Neuronal stem cell (in vitro differentiated cells): ENCODE data around the gene PAFAH1B1.

Experiments
- DNase-seq: peaks from one replicate; pipeline ENCODE4 v3.0.0-alpha.2; 2013; ENCODE audit warnings: low spot score
- H2AFZ ChIP-seq: one replicate; pipeline ENCODE4 v1.6.1; 2013; ENCODE audit warnings: mild to moderate bottlenecking, low read length, inconsistent platforms
- H2AK5ac ChIP-seq: 2 replicates; pipeline ENCODE4 v1.6.1; 2013; ENCODE audit warnings: low read depth, mild to moderate bottlenecking, inconsistent platforms, low read length, moderate library complexity, mixed read lengths
- H2BK120ac ChIP-seq: 2 replicates; pipeline ENCODE4 v1.6.1; 2013; ENCODE audit warnings: low read depth, mild to moderate bottlenecking, inconsistent platforms, low read length, moderate library complexity, mixed read lengths
- H2BK12ac ChIP-seq: one replicate; pipeline ENCODE4 v1.6.1; 2013; ENCODE audit warnings: low read length, inconsistent platforms
- H2BK15ac ChIP-seq: 2 replicates; pipeline ENCODE4 v1.6.1; 2013; ENCODE audit warnings: mild to moderate bottlenecking, low read length, inconsistent platforms, mixed read lengths
- H2BK5ac ChIP-seq: one replicate; pipeline ENCODE4 v1.6.1; 2013; ENCODE audit warnings: inconsistent platforms, mild to moderate bottlenecking, low read length, moderate library complexity
- H3K14ac ChIP-seq: one replicate; pipeline ENCODE4 v1.6.1; 2013; ENCODE audit warnings: low read length, inconsistent platforms
- H3K18ac ChIP-seq: 2 replicates; pipeline ENCODE4 v1.6.1; 2013; ENCODE audit warnings: low read length, inconsistent platforms
- H3K23ac ChIP-seq: 2 replicates; pipeline ENCODE4 v1.6.1; 2013; ENCODE audit warnings: low read depth, mild to moderate bottlenecking, mixed read lengths, low read length, inconsistent platforms; ENCODE audit not compliant: poor library complexity
- H3K27ac ChIP-seq: replicated peaks from 3 replicates; pipeline ENCODE4 v1.5.1; 2013; ENCODE audit warnings: low read length, inconsistent platforms
- H3K27me3 ChIP-seq, 3 experiments: 2 replicates each; pipeline ENCODE4 v1.6.1; 2013; ENCODE audit warnings: low read length in 3 of 3, mild to moderate bottlenecking in 2 of 3, inconsistent platforms in 1 of 3, low read depth in 1 of 3, mixed read lengths in 1 of 3, moderate library complexity in 1 of 3; ENCODE audit not compliant: control insufficient read depth in 3 of 3, insufficient read depth in 3 of 3
- H3K36me3 ChIP-seq, 2 donors: replicated peaks in 1 of 2; 2 replicates each; pipeline ENCODE4 v1.6.1; 2013; ENCODE audit warnings: low read length in 2 of 2; ENCODE audit not compliant: control insufficient read depth in 2 of 2, insufficient read depth in 2 of 2
- H3K4ac ChIP-seq: 2 replicates; pipeline ENCODE4 v1.6.1; 2013; ENCODE audit warnings: inconsistent platforms, mild to moderate bottlenecking, low read length, moderate library complexity
- H3K4me1 ChIP-seq, 2 donors: 1 replicate in 1 of 2; 2 replicates in 1 of 2; pipeline ENCODE4 v1.6.1; 2013; ENCODE audit warnings: low read length in 2 of 2, low read depth in 1 of 2; ENCODE audit not compliant: control insufficient read depth in 2 of 2, insufficient read depth in 1 of 2
- H3K4me2 ChIP-seq: one replicate; pipeline ENCODE4 v1.6.1; 2013; ENCODE audit warnings: mild to moderate bottlenecking, low read length, inconsistent platforms; ENCODE audit not compliant: insufficient read depth, poor library complexity, severe bottlenecking
- H3K4me3 ChIP-seq, 2 donors: 2 replicates each; pipeline ENCODE4 v1.5.1; 2013; ENCODE audit warnings: low read length in 2 of 2, mild to moderate bottlenecking in 2 of 2, inconsistent platforms in 1 of 2, moderate library complexity in 1 of 2
- H3K79me1 ChIP-seq: one replicate; pipeline ENCODE4 v1.6.1; 2013; ENCODE audit warnings: low read depth, mild to moderate bottlenecking, inconsistent platforms, low read length, moderate library complexity
- H3K9ac ChIP-seq: one replicate; pipeline ENCODE4 v1.6.1; 2013; ENCODE audit warnings: mild to moderate bottlenecking, low read depth, low read length, inconsistent platforms; ENCODE audit not compliant: poor library complexity
- H3K9me3 ChIP-seq, 2 donors: replicated peaks in 1 of 2; 2 replicates each; pipeline versions ENCODE3 to v1.6.1; 2013; ENCODE audit warnings: low read length in 2 of 2, mild to moderate bottlenecking in 2 of 2, inconsistent platforms in 1 of 2, low read depth in 1 of 2, mixed read lengths in 1 of 2, moderate library complexity in 1 of 2; ENCODE audit not compliant: control insufficient read depth in 2 of 2, insufficient read depth in 1 of 2
- H4K8ac ChIP-seq: one replicate; pipeline ENCODE4 v1.6.1; 2013; ENCODE audit warnings: low read depth, mild to moderate bottlenecking, inconsistent platforms, low read length, moderate library complexity
- H4K91ac ChIP-seq: one replicate; pipeline ENCODE4 v1.6.1; 2013; ENCODE audit warnings: low read length, low read depth, mild to moderate bottlenecking, inconsistent platforms; ENCODE audit not compliant: poor library complexity
- WGBS, 2 donors: extraction: QIAGEN DNeasy Blood & Tissue Kit; methylation state at CpG; one replicate each; pipeline ENCODE4 v1.1.7; 2013; ENCODE audit warnings: missing lambda C conversion rate in 2 of 2, mixed read lengths in 1 of 2; ENCODE audit not compliant: insufficient read length in 2 of 2, insufficient replicate concordance in 1 of 2; ENCODE audit errors: extremely low coverage in 2 of 2; 5-methylcytosine and 5-hydroxymethylcytosine counted together

Gene PAFAH1B1

GRCh38 chr17:2710071-2710802, 116.8 kb downstream of the PAFAH1B1 start:
- no peaks in the 10 kb centered on the region for H3K36me3 ChIP-seq
- peak overlapping the region; percentile 25 for H2AK5ac ChIP-seq
- no peak overlapping the region for H3K23ac ChIP-seq
- H3K27ac ChIP-seq = no peak overlapping the region
- H2AFZ ChIP-seq = peak overlapping the region; percentile 100
- H3K14ac ChIP-seq = no peak overlapping the region
- H3K4ac ChIP-seq = no peak overlapping the region
- H3K9me3 ChIP-seq = no peaks in the 10 kb centered on the region
- H3K79me1 ChIP-seq = peaks cover 27% of the 10 kb centered on the region
- H3K4me1 ChIP-seq = peaks cover 15 to 16% of the 10 kb centered on the region in 2 donors
- H4K8ac ChIP-seq = no peak overlapping the region
- H2BK15ac ChIP-seq = peak overlapping the region; percentile 73
- no peaks in the 10 kb centered on the region for H3K27me3 ChIP-seq
- no peak overlapping the region for H4K91ac ChIP-seq
- WGBS, 2 donors = no CpG with 5 or more reads among the region's 16 CpGs
- no peak overlapping the region for H2BK120ac ChIP-seq
- DNase-seq = no peak
- no peak overlapping the region for H3K18ac ChIP-seq
- H2BK5ac ChIP-seq = no peak overlapping the region
- peak overlapping the region; percentile 95 for H3K4me2 ChIP-seq
- H3K9ac ChIP-seq = no peak overlapping the region
- H3K4me3 ChIP-seq = peak overlapping the region; percentile 73 to 88
- no peak overlapping the region for H2BK12ac ChIP-seq

GRCh38 chr17:2710803-2711607, 117.6 kb downstream of the PAFAH1B1 start:
- Histone ChIP-seq H2AK5ac (peak overlapping the region; percentile 25), H3K79me1 (peaks cover 27% of the 10 kb centered on the region), H2BK5ac (no peak overlapping the region), H2AFZ (peak overlapping the region; percentile 100), H2BK120ac (no peak overlapping the region), H3K9me3 (no peaks in the 10 kb centered on the region), H3K27ac (no peak overlapping the region), H2BK12ac (no peak overlapping the region), H3K4ac (no peak overlapping the region), H3K14ac (peak overlapping the region; percentile 56), H3K27me3 (no peaks in the 10 kb centered on the region), H3K4me3 (peak overlapping the region; percentile 73 to 88), H4K8ac (no peak overlapping the region), H2BK15ac (peak overlapping the region; percentile 73), H3K23ac (peak overlapping the region; percentile 91), H3K4me2 (peak overlapping the region; percentile 95), H3K36me3 (no peaks in the 10 kb centered on the region), H3K9ac (peak overlapping the region; percentile 88), H3K18ac (peak overlapping the region; percentile 80), H3K4me1 (peaks cover 10 to 16% of the 10 kb centered on the region in 2 donors), H4K91ac (no peak overlapping the region)
- no CpG with 5 or more reads among the region's 82 CpGs for WGBS, 2 donors
- no peak for DNase-seq

GRCh38 chr17:2711608-2712299, 118.3 kb downstream of the PAFAH1B1 start, which contains the start of gene CLUH:
Gene CLUH, minus strand, starts transcription at chr17:2711764. Its CDS starts 103 bp downstream, at chr17:2711661.
- no peaks in the 10 kb centered on the region for H3K9me3 ChIP-seq
- H3K23ac ChIP-seq = peak within 1 kb of the TSS; percentile 91
- H2BK15ac ChIP-seq = peak within 1 kb of the TSS; percentile 73
- peak within 1 kb of the TSS; percentile 100 for H2AFZ ChIP-seq
- H3K27me3 ChIP-seq = no peaks in the 10 kb centered on the region
- H3K36me3 ChIP-seq = no peaks in the 10 kb centered on the region
- DNase-seq = peak; percentile 70
- H2BK12ac ChIP-seq = peak within 1 kb of the TSS; percentile 69
- H3K4me1 ChIP-seq = peaks cover 10 to 16% of the 10 kb centered on the region in 2 donors
- peak within 1 kb of the TSS; percentile 73 to 88 for H3K4me3 ChIP-seq
- H4K8ac ChIP-seq = peak within 1 kb of the TSS; percentile 98
- peak within 1 kb of the TSS; percentile 88 for H3K9ac ChIP-seq
- H3K27ac ChIP-seq = no peak within 1 kb of the TSS
- peak within 1 kb of the TSS; percentile 77 for H2AK5ac ChIP-seq
- H2BK120ac ChIP-seq = no peak within 1 kb of the TSS
- H3K4me2 ChIP-seq = peak within 1 kb of the TSS; percentile 95
- peak within 1 kb of the TSS; percentile 56 for H3K14ac ChIP-seq
- H3K18ac ChIP-seq = peak within 1 kb of the TSS; percentile 93
- H2BK5ac ChIP-seq = peak within 1 kb of the TSS; percentile 25
- H3K79me1 ChIP-seq = peaks cover 23% of the 10 kb centered on the region
- WGBS, 2 donors = no CpG with 5 or more reads among the region's 76 CpGs
- no peak within 1 kb of the TSS for H4K91ac ChIP-seq
- no peak within 1 kb of the TSS for H3K4ac ChIP-seq
